ENCODE results near the gene YOD1. TPM values are rescaled to one million over a fixed set of nuclear protein-coding genes. Genes with fewer than 3 reads are reported as not detected.

The YOD1 gene
- total and polyA plus RNA-seq, 10 of the 15 experiments (the other 5 are each of a cell fraction or from before 2014, with no cell fraction given), result 2.1 to 7.9 (median 5.0) TPM

DNA sequence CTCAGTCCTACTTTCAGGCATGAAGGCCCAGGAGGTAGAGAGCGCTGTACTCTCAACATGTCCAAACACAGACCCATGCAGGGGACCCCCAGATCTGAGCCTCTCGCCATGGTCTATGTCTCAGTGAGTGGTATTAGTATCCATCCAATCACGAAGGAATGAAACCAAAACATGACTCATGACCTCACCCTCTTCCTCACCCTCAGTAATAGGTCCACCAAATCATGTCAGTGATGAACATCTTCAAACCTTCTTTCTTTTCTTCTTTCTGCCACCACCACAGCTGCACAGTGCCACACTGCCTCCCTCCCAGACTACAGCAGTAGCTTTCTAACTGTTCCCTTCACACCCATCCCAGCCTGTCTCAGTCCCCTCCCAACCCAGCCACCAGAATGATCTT, 35.2 kb downstream of the YOD1 start:
- POLR2A ChIA-PET, result no interaction called here
- BruUV-seq (replicated peaks), result no TSS peak
- Histone ChIP-seq H3K9ac (ENCODE audit: control insufficient read depth, insufficient read depth, low read length) (no peak overlapping the region), H3K36me3 (ENCODE audit: control insufficient read depth in 2 of 2, insufficient read depth in 2 of 2, low read length in 1 of 2) (no peaks in the 10 kb centered on the region), H3K79me2 (ENCODE audit: control insufficient read depth, insufficient read depth, low read length) (no peaks in the 10 kb centered on the region), H3K4me1 (ENCODE audit: control insufficient read depth, insufficient read depth, low read length) (no peaks in the 10 kb centered on the region), H3K4me2 (ENCODE audit: control insufficient read depth, insufficient read depth) (no peak overlapping the region), H3K9me3 (replicated peaks; ENCODE audit: control insufficient read depth, insufficient read depth, low read length) (no peaks in the 10 kb centered on the region), H3K4me3 (no peak overlapping the region), H3K27me3 (replicated peaks in 1 of 2; ENCODE audit: control insufficient read depth in 2 of 2, insufficient read depth in 2 of 2, low read length in 1 of 2) (peaks cover 0 to 2% of the 10 kb centered on the region in 2 experiments; a peak in 2 of 4 replicates), H3K27ac (ENCODE audit: control insufficient read depth, insufficient read depth) (no peak overlapping the region), H4K20me1 (ENCODE audit: control insufficient read depth, insufficient read depth) (no peaks in the 10 kb centered on the region), H2AFZ (ENCODE audit: control insufficient read depth, low read depth, low read length) (no peak overlapping the region)
- intact Hi-C loops (cut with micrococcal nuclease; ENCODE audit: unreplicated experiment) (no loop called here), in situ Hi-C loops (cut with MboI) (no loop called here)
- CTCF ChIA-PET, result interaction anchor here (4.7 kb wide), 1 partner anchor 11 kb away, joined by 35 read pairs; no protein-coding TSS in a partner anchor
- SMC1A ChIA-PET (ENCODE audit: uncharacterized antibody, unreplicated experiment), result interaction anchor here (0.7 kb wide), 1 partner anchor 21 kb away, joined by 4 read pairs; no protein-coding TSS in a partner anchor
- WGBS (ENCODE audit: insufficient coverage, insufficient replicate concordance, low lambda C conversion rate, missing lambda C conversion rate), result 31% methylated on average over 3 of the region's 3 CpGs
- no peak for FAIRE-seq
- ATAC-seq, result no peak; the same call in 2 of the 3 replicates
- no peak for DNase-seq (ENCODE audit: low read depth, low spot score)
- 0 out of 2 replicates have a peak, but pooled peaks have one; percentile 23 for TF ChIP-seq NFYB (IDR thresholded peaks at IDR 0.05; ENCODE audit: insufficient read depth, low read depth, low read length)
- no peak for TF ChIP-seq ZNF274 (IDR thresholded peaks at IDR 0.05; ENCODE audit: insufficient read depth, insufficient read length)
- no peak for TF ChIP-seq SMAD5 (IDR thresholded peaks at IDR 0.05; ENCODE audit: low read depth)
- TF ChIP-seq, protein P1, sequence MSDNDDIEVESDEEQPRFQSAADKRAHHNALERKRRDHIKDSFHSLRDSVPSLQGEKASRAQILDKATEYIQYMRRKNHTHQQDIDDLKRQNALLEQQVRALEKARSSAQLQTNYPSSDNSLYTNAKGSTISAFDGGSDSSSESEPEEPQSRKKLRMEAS (IDR thresholded peaks at IDR 0.05; ENCODE audit: low read depth, low read length), result no peak
- TF ChIP-seq ZSCAN29 (IDR thresholded peaks at IDR 0.05), result no peak
- no peak for TF ChIP-seq IKZF1 (conservative IDR thresholded peaks at IDR 0.05)
- RAD21 ChIA-PET (ENCODE audit: unreplicated experiment), result no interaction called here

DNA sequence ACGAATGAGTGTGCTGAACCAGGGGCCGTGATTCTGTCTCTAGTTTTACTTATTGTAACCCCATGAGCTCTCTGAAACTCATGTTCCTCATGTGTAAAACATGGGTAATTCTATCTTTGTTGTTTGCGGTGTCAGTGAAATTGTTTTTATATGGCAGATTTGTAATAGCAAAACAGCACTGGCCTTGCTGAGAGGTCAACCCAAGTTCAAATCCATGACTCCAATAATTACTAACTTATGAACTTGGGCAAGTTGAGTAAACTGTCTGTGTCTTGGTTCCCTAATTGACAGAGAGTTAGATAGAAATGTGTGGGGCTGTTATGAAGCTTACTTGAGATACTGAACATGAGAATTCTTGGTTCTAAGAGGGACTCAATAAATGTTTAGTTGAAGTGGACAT, 36.3 kb downstream of the YOD1 start:
- 18% methylated on average over 3 of the region's 3 CpGs for WGBS (ENCODE audit: insufficient coverage, insufficient replicate concordance, low lambda C conversion rate, missing lambda C conversion rate)
- ATAC-seq (no peak), DNase-seq (ENCODE audit: low read depth, low spot score) (no peak), FAIRE-seq (no peak)
- no peaks in the 10 kb centered on the region for H3K36me3 ChIP-seq (ENCODE audit: control insufficient read depth in 2 of 2, insufficient read depth in 2 of 2, low read length in 1 of 2)
- no peak overlapping the region for H2AFZ ChIP-seq (ENCODE audit: control insufficient read depth, low read depth, low read length)
- in situ Hi-C loops (cut with MboI) (no loop called here), intact Hi-C loops (cut with micrococcal nuclease; ENCODE audit: unreplicated experiment) (no loop called here)
- no TSS peak for BruUV-seq (replicated peaks)
- H3K27ac ChIP-seq (ENCODE audit: control insufficient read depth, insufficient read depth), result no peak overlapping the region
- ChIA-PET RAD21 (ENCODE audit: unreplicated experiment) (no interaction called here), POLR2A (no interaction called here), SMC1A (ENCODE audit: uncharacterized antibody, unreplicated experiment) (interaction anchor here (0.7 to 1.5 kb wide), 3 partner anchors 9 to 22 kb away, joined by 4 read pairs; no protein-coding TSS in a partner anchor), CTCF (interaction anchor here (2.6 to 4.7 kb wide), 2 partner anchors 10 to 32 kb away, joined by 6 to 35 read pairs; no protein-coding TSS in a partner anchor)
- H3K4me3 ChIP-seq, result no peak overlapping the region
- no peaks in the 10 kb centered on the region for H3K4me1 ChIP-seq (ENCODE audit: control insufficient read depth, insufficient read depth, low read length)
- H3K79me2 ChIP-seq (ENCODE audit: control insufficient read depth, insufficient read depth, low read length), result no peaks in the 10 kb centered on the region
- H3K4me2 ChIP-seq (ENCODE audit: control insufficient read depth, insufficient read depth), result no peak overlapping the region
- no peaks in the 10 kb centered on the region for H3K9me3 ChIP-seq (replicated peaks; ENCODE audit: control insufficient read depth, insufficient read depth, low read length)
- no peaks in the 10 kb centered on the region for H4K20me1 ChIP-seq (ENCODE audit: control insufficient read depth, insufficient read depth)
- H3K9ac ChIP-seq (ENCODE audit: control insufficient read depth, insufficient read depth, low read length), result no peak overlapping the region
- H3K27me3 ChIP-seq (replicated peaks in 1 of 2; ENCODE audit: control insufficient read depth in 2 of 2, insufficient read depth in 2 of 2, low read length in 1 of 2), result peaks cover 0 to 2% of the 10 kb centered on the region in 2 experiments; a peak in 3 of 4 replicates
- TF ChIP-seq YBX1 (IDR thresholded peaks at IDR 0.05) (no peak), HDAC2 (IDR thresholded peaks at IDR 0.05) (no peak), SIN3A (IDR thresholded peaks at IDR 0.05; ENCODE audit: low read depth, low read length) (no peak), RELA (IDR thresholded peaks at IDR 0.05; ENCODE audit: borderline replicate concordance, partially characterized antibody) (no peak), EED (IDR thresholded peaks at IDR 0.05; ENCODE audit: low read depth) (no peak), CBX3 (IDR thresholded peaks at IDR 0.05; ENCODE audit: borderline replicate concordance, low read depth) (no peak), STAT1 (conservative IDR thresholded peaks at IDR 0.05) (no peak), MYB (IDR thresholded peaks at IDR 0.05; ENCODE audit: borderline replicate concordance, low read depth, low read length) (no peak), SPI1 (IDR thresholded peaks at IDR 0.05; ENCODE audit: borderline replicate concordance, insufficient read depth, low read depth, low read length) (no peak), PAX8 (IDR thresholded peaks at IDR 0.05) (no peak), JUNB (IDR thresholded peaks at IDR 0.05) (no peak), SUPT20H (IDR thresholded peaks at IDR 0.05; ENCODE audit: borderline replicate concordance, control insufficient read depth, low read depth, low read length) (no peak)
- TF ChIP-seq, protein P2, sequence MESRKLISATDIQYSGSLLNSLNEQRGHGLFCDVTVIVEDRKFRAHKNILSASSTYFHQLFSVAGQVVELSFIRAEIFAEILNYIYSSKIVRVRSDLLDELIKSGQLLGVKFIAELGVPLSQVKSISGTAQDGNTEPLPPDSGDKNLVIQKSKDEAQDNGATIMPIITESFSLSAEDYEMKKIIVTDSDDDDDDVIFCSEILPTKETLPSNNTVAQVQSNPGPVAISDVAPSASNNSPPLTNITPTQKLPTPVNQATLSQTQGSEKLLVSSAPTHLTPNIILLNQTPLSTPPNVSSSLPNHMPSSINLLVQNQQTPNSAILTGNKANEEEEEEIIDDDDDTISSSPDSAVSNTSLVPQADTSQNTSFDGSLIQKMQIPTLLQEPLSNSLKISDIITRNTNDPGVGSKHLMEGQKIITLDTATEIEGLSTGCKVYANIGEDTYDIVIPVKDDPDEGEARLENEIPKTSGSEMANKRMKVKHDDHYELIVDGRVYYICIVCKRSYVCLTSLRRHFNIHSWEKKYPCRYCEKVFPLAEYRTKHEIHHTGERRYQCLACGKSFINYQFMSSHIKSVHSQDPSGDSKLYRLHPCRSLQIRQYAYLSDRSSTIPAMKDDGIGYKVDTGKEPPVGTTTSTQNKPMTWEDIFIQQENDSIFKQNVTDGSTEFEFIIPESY (IDR thresholded peaks at IDR 0.05), result no peak
